Measurements from ENCODE around the gene GNLY. TPM values are rescaled to one million over a fixed set of nuclear protein-coding genes. Genes with fewer than 3 reads are reported as not detected.

The GNLY gene
- total RNA-seq, 1 experiment from 2014 or later, result not detected

DNA sequence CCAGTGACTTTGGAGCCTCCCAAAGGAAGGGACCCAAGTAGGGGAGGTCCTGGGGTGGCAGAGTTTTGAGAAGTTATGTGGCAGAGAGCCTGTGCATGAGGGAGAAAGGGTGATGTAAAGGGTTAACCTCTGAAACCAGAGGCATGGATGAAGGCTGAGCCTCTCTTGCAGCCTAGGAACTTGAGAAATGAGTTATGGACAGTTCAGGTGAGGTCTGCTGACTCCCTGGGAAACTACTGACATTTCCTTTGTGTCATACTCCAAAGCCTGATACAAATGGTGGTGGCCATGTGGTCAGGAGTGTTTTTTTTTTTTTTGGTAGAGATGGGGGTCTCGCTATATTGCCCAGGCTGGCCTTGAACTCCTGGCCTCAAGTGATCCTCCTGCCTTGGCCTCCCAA, 12.4 kb upstream of the GNLY start:
- intact Hi-C loops (cut with micrococcal nuclease; ENCODE audit: unreplicated experiment), result no loop called here
- no peak for DNase-seq
- H3K36me3 ChIP-seq (ENCODE audit: control insufficient read depth, insufficient read depth, low read length), result no peaks in the 10 kb centered on the region
- no peaks in the 10 kb centered on the region for H3K4me1 Mint-ChIP-seq (ENCODE audit: low read depth, unreplicated experiment)
- no peaks in the 10 kb centered on the region for H3K27me3 ChIP-seq (replicated peaks; ENCODE audit: control insufficient read depth, insufficient read depth, low read length)
- TF ChIP-seq, protein P1, sequence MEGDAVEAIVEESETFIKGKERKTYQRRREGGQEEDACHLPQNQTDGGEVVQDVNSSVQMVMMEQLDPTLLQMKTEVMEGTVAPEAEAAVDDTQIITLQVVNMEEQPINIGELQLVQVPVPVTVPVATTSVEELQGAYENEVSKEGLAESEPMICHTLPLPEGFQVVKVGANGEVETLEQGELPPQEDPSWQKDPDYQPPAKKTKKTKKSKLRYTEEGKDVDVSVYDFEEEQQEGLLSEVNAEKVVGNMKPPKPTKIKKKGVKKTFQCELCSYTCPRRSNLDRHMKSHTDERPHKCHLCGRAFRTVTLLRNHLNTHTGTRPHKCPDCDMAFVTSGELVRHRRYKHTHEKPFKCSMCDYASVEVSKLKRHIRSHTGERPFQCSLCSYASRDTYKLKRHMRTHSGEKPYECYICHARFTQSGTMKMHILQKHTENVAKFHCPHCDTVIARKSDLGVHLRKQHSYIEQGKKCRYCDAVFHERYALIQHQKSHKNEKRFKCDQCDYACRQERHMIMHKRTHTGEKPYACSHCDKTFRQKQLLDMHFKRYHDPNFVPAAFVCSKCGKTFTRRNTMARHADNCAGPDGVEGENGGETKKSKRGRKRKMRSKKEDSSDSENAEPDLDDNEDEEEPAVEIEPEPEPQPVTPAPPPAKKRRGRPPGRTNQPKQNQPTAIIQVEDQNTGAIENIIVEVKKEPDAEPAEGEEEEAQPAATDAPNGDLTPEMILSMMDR (IDR thresholded peaks at IDR 0.05; ENCODE audit: insufficient read depth in 1 of 2, low read depth in 1 of 2, low read length in 1 of 2, severe bottlenecking in 1 of 2, unreplicated experiment in 1 of 2), result no peak
- ChIA-PET CTCF (interaction anchor here (0.7 to 1.0 kb wide), 2 partner anchors 29 to 614 kb away, joined by 3 to 4 read pairs; no protein-coding TSS in a partner anchor), POLR2A (interaction anchor here (0.6 kb wide), 2 partner anchors 124 to 138 kb away, joined by 3 to 4 read pairs; no protein-coding TSS in a partner anchor)
- H3K4me1 ChIP-seq, result peaks cover 5% of the 10 kb centered on the region; the same call in 1 of the 2 replicates
- no peak overlapping the region for H3K4me3 ChIP-seq (ENCODE audit: low read depth, low read length)
- no peaks in the 10 kb centered on the region for H3K27me3 Mint-ChIP-seq (ENCODE audit: insufficient read depth, unreplicated experiment)
- no peaks in the 10 kb centered on the region for H3K9me3 ChIP-seq
- no peaks in the 10 kb centered on the region for H3K36me3 Mint-ChIP-seq (ENCODE audit: insufficient read depth, unreplicated experiment)
- H3K27ac Mint-ChIP-seq (ENCODE audit: unreplicated experiment), result no peak overlapping the region
- no peak overlapping the region for H3K4me3 Mint-ChIP-seq (ENCODE audit: unreplicated experiment)
- no TSS peak for BruUV-seq (replicated peaks)
- H3K9me3 Mint-ChIP-seq (ENCODE audit: unreplicated experiment), result no peaks in the 10 kb centered on the region

DNA sequence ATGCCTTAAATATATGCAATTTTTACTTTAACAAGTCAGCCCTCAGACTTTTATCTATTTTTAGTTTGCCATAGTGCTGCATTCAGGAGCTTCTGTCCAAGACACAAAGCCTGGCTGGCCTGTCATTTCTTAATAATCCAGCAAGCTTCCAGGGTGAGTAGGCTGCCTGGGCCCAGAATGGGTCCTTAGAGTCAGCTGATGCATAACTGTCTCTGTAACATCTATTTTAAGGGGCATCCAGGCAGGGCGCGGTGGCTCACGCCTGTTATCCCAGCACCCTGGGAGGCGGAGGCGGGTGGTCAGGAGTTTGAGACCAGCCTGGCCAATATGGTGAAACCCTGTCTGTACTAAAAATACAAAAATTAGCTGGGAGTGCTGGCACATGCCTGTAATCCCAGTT, 11.8 kb upstream of the GNLY start:
- BruUV-seq (replicated peaks), result no TSS peak
- CTCF ChIA-PET, result interaction anchor here (0.6 kb wide), 1 partner anchor 60 kb away, joined by 5 read pairs; no protein-coding TSS in a partner anchor
- H3K4me1 ChIP-seq, result peaks cover 5% of the 10 kb centered on the region; the same call in 1 of the 2 replicates
- H3K36me3 ChIP-seq (ENCODE audit: control insufficient read depth, insufficient read depth, low read length), result no peaks in the 10 kb centered on the region
- H3K4me3 ChIP-seq (ENCODE audit: low read depth, low read length), result no peak overlapping the region
- intact Hi-C loops (cut with micrococcal nuclease; ENCODE audit: unreplicated experiment), result no loop called here
- no peaks in the 10 kb centered on the region for H3K9me3 ChIP-seq
- H3K4me1 Mint-ChIP-seq (ENCODE audit: low read depth, unreplicated experiment), result no peaks in the 10 kb centered on the region
- TF ChIP-seq, protein P1 (IDR thresholded peaks at IDR 0.05; ENCODE audit: insufficient read depth in 1 of 2, low read depth in 1 of 2, low read length in 1 of 2, severe bottlenecking in 1 of 2, unreplicated experiment in 1 of 2), result no peak
- no peak overlapping the region for H3K27ac Mint-ChIP-seq (ENCODE audit: unreplicated experiment)
- POLR2A ChIA-PET, result no interaction called here
- DNase-seq, result peak in 1 of 2 experiments; percentile 27
- H3K27me3 Mint-ChIP-seq (ENCODE audit: insufficient read depth, unreplicated experiment), result no peaks in the 10 kb centered on the region
- no peaks in the 10 kb centered on the region for H3K27me3 ChIP-seq (replicated peaks; ENCODE audit: control insufficient read depth, insufficient read depth, low read length)
- H3K4me3 Mint-ChIP-seq (ENCODE audit: unreplicated experiment), result no peak overlapping the region
- no peaks in the 10 kb centered on the region for H3K9me3 Mint-ChIP-seq (ENCODE audit: unreplicated experiment)
- H3K36me3 Mint-ChIP-seq (ENCODE audit: insufficient read depth, unreplicated experiment), result no peaks in the 10 kb centered on the region

DNA sequence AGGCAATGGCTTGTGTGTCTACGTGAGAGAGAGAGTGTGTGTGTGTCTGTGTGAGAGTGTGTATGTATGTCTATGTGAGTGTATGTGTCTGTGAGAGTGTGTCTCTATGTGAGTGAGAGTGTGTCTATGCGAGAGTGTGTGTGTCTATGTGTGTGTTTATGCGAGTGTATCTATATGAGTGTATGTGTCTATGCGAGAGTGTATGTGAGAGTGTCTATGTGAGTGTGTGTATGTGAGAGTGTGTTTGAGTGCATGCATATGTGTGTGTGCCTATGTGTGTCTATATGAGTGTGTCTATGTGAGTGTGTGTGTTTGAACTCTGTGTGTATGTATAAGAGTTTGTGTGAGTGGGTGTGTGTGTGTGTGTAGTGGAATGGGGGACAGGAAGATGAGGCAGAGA, 9.8 kb upstream of the GNLY start:
- Mint-ChIP-seq H3K9me3 (ENCODE audit: unreplicated experiment) (no peaks in the 10 kb centered on the region), H3K27me3 (ENCODE audit: insufficient read depth, unreplicated experiment) (no peaks in the 10 kb centered on the region), H3K27ac (ENCODE audit: unreplicated experiment) (no peak overlapping the region), H3K4me3 (ENCODE audit: unreplicated experiment) (no peak overlapping the region), H3K4me1 (ENCODE audit: low read depth, unreplicated experiment) (no peaks in the 10 kb centered on the region), H3K36me3 (ENCODE audit: insufficient read depth, unreplicated experiment) (no peaks in the 10 kb centered on the region)
- intact Hi-C loops (cut with micrococcal nuclease; ENCODE audit: unreplicated experiment), result no loop called here
- TF ChIP-seq, protein P1 (IDR thresholded peaks at IDR 0.05; ENCODE audit: insufficient read depth in 1 of 2, low read depth in 1 of 2, low read length in 1 of 2, severe bottlenecking in 1 of 2, unreplicated experiment in 1 of 2), result no peak
- no peaks in the 10 kb centered on the region for H3K36me3 ChIP-seq (ENCODE audit: control insufficient read depth, insufficient read depth, low read length)
- POLR2A ChIA-PET, result no interaction called here
- H3K27me3 ChIP-seq (replicated peaks; ENCODE audit: control insufficient read depth, insufficient read depth, low read length), result no peaks in the 10 kb centered on the region
- no peaks in the 10 kb centered on the region for H3K9me3 ChIP-seq
- BruUV-seq (replicated peaks), result no TSS peak
- no peak overlapping the region for H3K4me3 ChIP-seq (ENCODE audit: low read depth, low read length)
- no peak for DNase-seq
- H3K4me1 ChIP-seq, result 0 out of 2 replicates have a peak, but pooled peaks cover under 1% of the 10 kb centered on the region
- CTCF ChIA-PET, result no interaction called here
